Astrocyte (in vitro differentiated cells and primary cell): ENCODE measurements around the gene CDC42EP1. TPM values are rescaled to one million over a fixed set of nuclear protein-coding genes. Genes with fewer than 3 reads are reported as not detected.

ENCODE experiments used
- DNase-seq: peaks from one replicate; pipeline ENCODE4 v3.0.0-alpha.2; 2010; ENCODE audit warnings: low read depth
- FAIRE-seq: peaks from 2 replicates; lab custom pipeline; 2011; peaks lifted over from hg19 to GRCh38; lab: Jason Lieb, UNC
- H2AFZ ChIP-seq: 2 replicates; pipeline ENCODE4 v1.6.0; 2012; ENCODE audit warnings: low read depth, low read length, inconsistent platforms
- H3K27ac ChIP-seq: 2 replicates; pipeline ENCODE4 v1.5.1; 2011; ENCODE audit warnings: low read depth, low read length, inconsistent platforms
- H3K27me3 ChIP-seq: 2 replicates; pipeline ENCODE4 v1.6.0; 2011; ENCODE audit warnings: low read length, inconsistent platforms; ENCODE audit not compliant: insufficient read depth
- H3K36me3 ChIP-seq: 2 replicates; pipeline ENCODE4 v1.5.1; 2011; ENCODE audit warnings: low read length, inconsistent platforms; ENCODE audit not compliant: insufficient read depth
- H3K4me1 ChIP-seq: 2 replicates; pipeline ENCODE4 v1.5.1; 2011; ENCODE audit warnings: low read length, inconsistent platforms; ENCODE audit not compliant: insufficient read depth
- H3K4me2 ChIP-seq: 2 replicates; pipeline ENCODE4 v1.6.0; 2012; ENCODE audit warnings: low read length, inconsistent platforms
- H3K4me3 ChIP-seq: 2 replicates; pipeline ENCODE4 v1.5.1; 2011; ENCODE audit warnings: low read depth, mild to moderate bottlenecking, low read length, inconsistent platforms; ENCODE audit not compliant: insufficient read depth
- H3K79me2 ChIP-seq: 2 replicates; pipeline ENCODE4 v1.6.0; 2012; ENCODE audit warnings: mild to moderate bottlenecking, low read length, inconsistent platforms; ENCODE audit not compliant: insufficient read depth
- H3K9ac ChIP-seq: 2 replicates; pipeline ENCODE4 v1.6.0; 2012; ENCODE audit warnings: mild to moderate bottlenecking, low read length, inconsistent platforms
- H3K9me3 ChIP-seq: 2 replicates; pipeline ENCODE4 v1.5.1; 2012; ENCODE audit warnings: low read depth, mild to moderate bottlenecking, low read length, inconsistent platforms; ENCODE audit not compliant: insufficient read depth
- H4K20me1 ChIP-seq: 2 replicates; pipeline ENCODE4 v1.6.0; 2012; ENCODE audit warnings: low read length, inconsistent platforms; ENCODE audit not compliant: insufficient read depth
- H3K27ac Mint-ChIP-seq: one replicate; pipeline ENCODE4 v1.8.0; 2021; ENCODE audit warnings: mild to moderate bottlenecking, mixed read lengths; ENCODE audit not compliant: unreplicated experiment
- H3K27me3 Mint-ChIP-seq: one replicate; pipeline ENCODE4 v1.8.0; 2021; ENCODE audit warnings: low read depth, mixed read lengths; ENCODE audit not compliant: unreplicated experiment
- H3K36me3 Mint-ChIP-seq: one replicate; pipeline ENCODE4 v1.8.0; 2021; ENCODE audit warnings: low read depth, mixed read lengths; ENCODE audit not compliant: unreplicated experiment
- H3K4me1 Mint-ChIP-seq: one replicate; pipeline ENCODE4 v1.8.0; 2021; ENCODE audit warnings: low read depth, mixed read lengths; ENCODE audit not compliant: unreplicated experiment
- H3K4me3 Mint-ChIP-seq: one replicate; pipeline ENCODE4 v1.8.0; 2021; ENCODE audit warnings: mild to moderate bottlenecking, moderate library complexity, mixed read lengths; ENCODE audit not compliant: unreplicated experiment
- H3K9me3 Mint-ChIP-seq: one replicate; pipeline ENCODE4 v1.8.0; 2021; ENCODE audit warnings: mild to moderate bottlenecking, mixed read lengths; ENCODE audit not compliant: unreplicated experiment
- CTCF ChIP-seq: IDR thresholded peaks from 2 replicates; pipeline ENCODE4 v1.5.1; 2011; ENCODE audit warnings: low read depth, mild to moderate bottlenecking, inconsistent platforms, low read length, moderate library complexity; ENCODE audit not compliant: insufficient read depth
- EZH2 ChIP-seq: IDR thresholded peaks from 2 replicates; pipeline ENCODE4 v1.6.1; 2012; ENCODE audit warnings: mild to moderate bottlenecking, low read length, inconsistent platforms; ENCODE audit not compliant: insufficient read depth
- total RNA-seq: library from RNA; stranded (reverse); gene quantifications from 2 replicates; pipeline ENCODE4 v1.2.1, GENCODE V29; 2021

Gene CDC42EP1
- total RNA-seq, 1 donor from 2014 or later: 106 TPM

GRCh38 chr22:37566903-37567798, 6.9 kb downstream of the CDC42EP1 start:
- H3K9me3 Mint-ChIP-seq: no peaks in the 10 kb centered on the region
- H3K4me3 Mint-ChIP-seq: peak overlapping the region; percentile 14
- peak; percentile 48 for DNase-seq
- Histone ChIP-seq H3K27me3 (no peaks in the 10 kb centered on the region), H3K9me3 (no peaks in the 10 kb centered on the region), H3K79me2 (peaks cover 64% of the 10 kb centered on the region), H3K36me3 (peaks cover 15% of the 10 kb centered on the region), H3K4me1 (peaks cover 75% of the 10 kb centered on the region), H3K4me2 (peak overlapping the region; percentile 22), H3K27ac (peak overlapping the region; percentile 17), H3K9ac (peak overlapping the region; percentile 30), H4K20me1 (peaks cover 97% of the 10 kb centered on the region), H3K4me3 (no peak overlapping the region), H2AFZ (no peak overlapping the region)
- H3K27ac Mint-ChIP-seq: peak overlapping the region; percentile 34
- FAIRE-seq: no peak
- H3K36me3 Mint-ChIP-seq: peaks cover 10% of the 10 kb centered on the region
- peaks cover 55% of the 10 kb centered on the region for H3K4me1 Mint-ChIP-seq
- no peaks in the 10 kb centered on the region for H3K27me3 Mint-ChIP-seq
- TF ChIP-seq EZH2 (no peak), CTCF (peak; percentile 80)

DNA sequence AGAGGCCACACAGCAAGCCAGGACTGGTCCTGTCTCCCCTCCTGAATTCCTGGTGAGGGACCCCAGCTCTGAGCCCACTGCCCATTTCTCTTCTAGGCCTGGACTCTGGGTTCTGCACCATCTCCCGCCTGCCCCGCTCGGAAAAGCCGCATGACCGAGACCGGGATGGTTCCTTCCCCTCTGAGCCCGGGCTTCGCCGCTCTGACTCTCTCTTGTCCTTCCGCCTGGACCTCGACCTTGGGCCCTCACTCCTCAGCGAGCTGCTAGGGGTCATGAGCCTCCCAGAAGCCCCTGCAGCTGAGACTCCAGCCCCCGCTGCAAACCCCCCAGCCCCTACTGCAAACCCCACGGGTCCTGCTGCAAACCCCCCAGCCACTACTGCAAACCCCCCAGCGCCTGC, 7.7 kb downstream of the CDC42EP1 start:
- Histone ChIP-seq H3K4me2 (no peak overlapping the region), H3K79me2 (peaks cover 55% of the 10 kb centered on the region), H3K4me3 (no peak overlapping the region), H3K9ac (no peak overlapping the region), H3K36me3 (peaks cover 15% of the 10 kb centered on the region), H3K4me1 (peaks cover 67% of the 10 kb centered on the region), H4K20me1 (peaks cover 89% of the 10 kb centered on the region), H3K27me3 (no peaks in the 10 kb centered on the region), H2AFZ (no peak overlapping the region), H3K27ac (no peak overlapping the region), H3K9me3 (no peaks in the 10 kb centered on the region)
- FAIRE-seq (no peak), DNase-seq (no peak)
- H3K4me3 Mint-ChIP-seq: no peak overlapping the region
- no peaks in the 10 kb centered on the region for H3K9me3 Mint-ChIP-seq
- H3K4me1 Mint-ChIP-seq: peaks cover 50% of the 10 kb centered on the region
- H3K27ac Mint-ChIP-seq: no peak overlapping the region
- TF ChIP-seq CTCF (no peak), EZH2 (no peak)
- H3K27me3 Mint-ChIP-seq: no peaks in the 10 kb centered on the region
- H3K36me3 Mint-ChIP-seq: peaks cover 10% of the 10 kb centered on the region
